HG03103 (cell line): Measurements from ENCODE around the gene PBOV1.

Experiments used
- ATAC-seq: cut with Tn5 transposase; IDR thresholded peaks from one replicate; pipeline ENCODE4 v1.9.1; 2021; ENCODE audit warnings: low read depth; ENCODE audit not compliant: unreplicated experiment

Gene PBOV1

GRCh38 chr6:138206862-138207261, 11.4 kb downstream of the PBOV1 start:
- ATAC-seq, result no peak

DNA sequence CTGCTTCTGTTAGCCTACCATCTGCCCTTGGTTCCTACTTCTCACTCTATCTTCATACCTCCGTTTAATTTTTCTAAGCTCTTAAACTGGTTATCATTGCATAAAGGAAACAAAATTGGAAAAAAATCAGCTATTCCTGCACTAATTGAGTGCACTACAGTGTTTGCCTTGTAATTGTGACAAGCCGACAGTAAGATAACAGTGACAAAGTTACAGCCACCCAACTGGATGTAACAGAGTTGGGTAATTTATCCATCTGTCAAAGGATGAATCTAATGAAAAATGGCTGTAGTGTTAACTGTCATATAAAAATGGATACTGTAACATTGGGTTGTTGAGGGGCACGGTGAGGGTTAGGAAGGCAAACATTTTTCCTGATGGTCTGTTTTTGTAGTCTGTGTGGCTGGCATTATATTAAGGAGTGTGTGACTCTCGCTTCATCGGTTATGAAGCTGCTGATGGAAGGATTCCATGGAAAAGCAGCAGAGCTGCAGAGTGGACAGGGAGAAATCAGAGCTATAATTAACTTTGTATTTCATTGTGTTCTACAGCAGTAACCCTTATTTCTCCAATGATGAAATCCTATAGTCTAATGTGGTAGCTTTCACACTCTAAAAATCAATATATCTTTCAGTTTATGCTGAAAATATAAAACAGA, 12.7 kb downstream of the PBOV1 start:
- ATAC-seq, result no peak

DNA sequence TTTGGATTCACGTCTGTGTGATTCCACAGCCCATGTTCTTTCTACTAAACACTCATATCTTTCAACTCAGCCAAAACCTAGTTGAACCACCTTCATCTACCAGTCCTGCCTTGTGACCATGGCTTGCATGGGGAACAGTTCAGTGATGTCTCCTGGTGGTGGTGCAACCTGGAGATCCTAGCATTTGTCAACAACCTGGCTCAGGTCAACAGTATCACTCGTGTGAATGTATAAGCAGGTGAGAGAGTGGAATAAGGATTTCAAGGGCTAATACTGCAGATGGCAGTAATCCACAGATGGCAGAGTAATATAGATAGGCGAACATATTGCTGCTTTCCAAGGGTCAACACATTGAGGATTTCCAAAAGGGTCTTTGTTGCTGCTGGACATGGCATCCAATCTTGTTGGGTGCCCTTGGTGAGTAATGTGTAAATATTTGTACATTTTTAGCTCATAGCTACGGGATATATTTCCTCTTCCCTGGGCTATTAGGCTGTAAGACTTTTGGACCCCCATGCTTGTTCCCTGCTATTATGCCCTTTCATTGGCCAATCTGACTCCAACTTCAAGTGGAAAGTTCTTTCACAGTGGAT, 13.4 kb downstream of the PBOV1 start:
- ATAC-seq, result no peak

GRCh38 chr6:138204303-138204702, 14.0 kb downstream of the PBOV1 start:
- ATAC-seq, result no peak

DNA sequence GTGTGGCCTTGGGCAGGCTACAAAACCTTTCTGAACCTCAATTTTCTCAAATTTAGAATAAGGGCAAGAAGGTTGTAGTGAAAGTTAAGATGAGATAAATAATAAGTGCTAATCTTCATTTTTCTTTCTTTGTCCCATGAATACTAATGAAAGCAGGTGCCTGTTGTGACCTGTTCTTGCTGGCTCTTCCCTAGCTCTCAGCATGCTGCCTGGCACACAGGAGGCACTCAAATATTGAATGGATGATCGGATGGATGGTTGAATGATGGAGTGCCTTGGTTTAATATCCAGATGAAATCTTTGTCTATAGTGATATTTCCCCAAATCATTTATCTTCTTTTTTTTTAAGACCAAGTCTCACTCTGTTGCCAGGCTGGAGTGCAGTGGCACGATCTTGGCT, 15.0 kb downstream of the PBOV1 start:
- ATAC-seq, result no peak

DNA sequence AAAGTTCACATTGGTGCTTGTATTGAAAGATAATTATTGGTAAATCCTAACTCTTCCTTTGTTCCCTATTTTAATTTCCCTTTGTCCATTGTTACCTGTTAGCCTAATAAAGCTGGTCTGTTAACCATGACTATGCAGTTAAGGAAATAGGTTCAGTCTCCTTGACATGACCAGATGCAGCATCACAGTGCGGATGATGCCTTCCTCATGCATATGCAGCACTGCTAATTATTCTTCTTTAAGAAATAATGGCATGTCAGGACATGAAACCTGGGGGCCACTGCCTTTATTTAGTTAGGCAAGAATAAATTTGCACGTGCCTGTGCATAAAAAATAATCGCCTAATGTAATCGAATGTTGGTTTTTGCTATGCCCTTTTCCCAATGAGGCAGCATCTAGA, 16.5 kb downstream of the PBOV1 start:
- ATAC-seq, result no peak

- ATAC-seq, result no peak
Measured at GRCh38 chr6:138198430-138199091, 19.7 kb downstream of the PBOV1 start.

DNA sequence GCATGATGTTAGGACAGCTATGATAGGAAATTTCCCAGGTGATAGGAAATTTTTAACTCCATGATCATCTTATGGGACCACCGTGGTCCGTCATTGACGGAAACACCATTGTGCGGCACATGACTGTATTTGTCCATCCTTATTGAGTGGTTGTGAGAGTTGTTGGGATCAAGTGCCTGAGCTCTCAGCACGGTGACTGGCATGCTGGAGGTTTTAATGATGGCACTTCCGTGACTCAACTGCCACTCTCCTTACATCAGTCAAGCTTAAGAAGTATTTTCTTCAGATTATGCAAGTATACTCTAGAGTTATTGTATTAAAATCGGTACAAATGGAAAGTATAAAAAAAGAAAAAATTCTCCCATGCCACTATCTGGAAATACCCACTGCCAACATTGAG, 20.7 kb downstream of the PBOV1 start:
- ATAC-seq, result no peak

- no peak for ATAC-seq
Measured at GRCh38 chr6:138196122-138196738, 22.1 kb downstream of the PBOV1 start.

- ATAC-seq, result no peak
Measured at GRCh38 chr6:138194287-138194686, 24.0 kb downstream of the PBOV1 start.

DNA sequence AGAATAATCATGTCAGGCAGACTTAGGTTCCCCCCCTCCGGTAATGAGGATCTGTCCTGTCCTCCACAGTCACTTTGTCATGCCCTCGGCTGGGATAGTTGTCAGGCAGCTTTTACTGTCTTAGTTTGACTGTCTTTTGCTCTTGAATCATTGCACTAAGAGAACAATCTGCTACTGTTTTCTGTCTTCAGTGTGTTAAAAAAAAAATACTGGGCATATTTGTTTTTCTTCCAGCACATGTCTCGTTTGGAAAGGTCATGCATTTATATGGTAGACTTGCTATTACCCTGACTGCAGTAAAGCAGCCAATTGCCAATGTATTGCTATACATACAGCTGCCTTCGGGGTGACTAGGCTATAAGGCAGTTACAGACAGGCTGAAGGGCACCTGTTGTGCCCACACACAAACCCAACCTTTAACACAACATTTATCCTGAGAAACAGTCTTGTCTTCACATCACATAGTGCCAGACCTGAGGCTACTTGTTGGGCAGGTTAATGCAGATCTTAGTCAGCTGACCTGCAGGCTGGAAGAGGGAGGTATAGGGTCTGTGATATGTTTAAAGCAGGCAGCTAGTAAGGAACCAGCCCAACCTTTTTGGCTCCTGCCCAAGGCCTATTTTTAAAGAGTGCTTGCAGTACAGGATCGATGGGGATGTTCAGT, 29.9 kb downstream of the PBOV1 start:
- ATAC-seq, result no peak

DNA sequence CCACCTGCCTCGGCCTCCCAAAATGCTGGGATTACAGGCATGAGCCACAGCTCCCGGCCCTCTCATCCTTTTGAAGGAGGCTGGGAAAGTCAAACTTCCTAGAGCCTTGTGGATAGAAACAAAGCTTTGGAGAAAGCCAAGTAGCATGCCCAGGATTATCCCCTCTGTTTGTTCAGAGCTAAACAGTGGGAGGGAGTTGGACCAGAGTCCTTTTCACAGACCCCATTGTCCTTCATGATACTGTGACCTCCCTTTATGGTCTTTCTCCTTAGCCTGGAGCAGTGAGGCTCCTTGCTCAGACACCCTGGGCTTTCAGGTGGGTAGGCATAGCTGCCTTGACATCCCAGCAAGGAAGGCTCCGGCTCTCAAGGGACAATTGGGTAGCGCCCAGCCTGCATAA, 31.1 kb downstream of the PBOV1 start:
- ATAC-seq, result no peak

DNA sequence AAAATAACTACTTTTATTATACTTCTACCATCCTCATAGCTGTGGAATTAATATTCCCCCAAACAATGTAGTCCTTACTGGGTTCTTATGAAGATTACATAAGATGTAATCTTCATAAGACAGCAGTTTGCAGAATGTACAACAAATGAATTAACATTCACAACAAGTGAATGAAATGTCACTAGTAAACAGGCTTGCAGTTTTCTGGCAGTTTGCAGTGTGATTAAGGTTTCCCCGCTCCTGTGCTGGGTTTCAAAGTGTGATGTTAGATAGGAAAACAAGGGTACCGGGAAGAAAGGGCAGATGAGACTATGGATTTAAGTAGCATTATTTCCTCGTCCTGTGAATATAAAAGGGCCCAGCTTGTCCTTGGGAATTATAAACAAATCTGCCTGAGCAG, 34.1 kb downstream of the PBOV1 start:
- no peak for ATAC-seq

GRCh38 chr6:138183790-138184134, 34.5 kb downstream of the PBOV1 start:
- no peak for ATAC-seq

DNA sequence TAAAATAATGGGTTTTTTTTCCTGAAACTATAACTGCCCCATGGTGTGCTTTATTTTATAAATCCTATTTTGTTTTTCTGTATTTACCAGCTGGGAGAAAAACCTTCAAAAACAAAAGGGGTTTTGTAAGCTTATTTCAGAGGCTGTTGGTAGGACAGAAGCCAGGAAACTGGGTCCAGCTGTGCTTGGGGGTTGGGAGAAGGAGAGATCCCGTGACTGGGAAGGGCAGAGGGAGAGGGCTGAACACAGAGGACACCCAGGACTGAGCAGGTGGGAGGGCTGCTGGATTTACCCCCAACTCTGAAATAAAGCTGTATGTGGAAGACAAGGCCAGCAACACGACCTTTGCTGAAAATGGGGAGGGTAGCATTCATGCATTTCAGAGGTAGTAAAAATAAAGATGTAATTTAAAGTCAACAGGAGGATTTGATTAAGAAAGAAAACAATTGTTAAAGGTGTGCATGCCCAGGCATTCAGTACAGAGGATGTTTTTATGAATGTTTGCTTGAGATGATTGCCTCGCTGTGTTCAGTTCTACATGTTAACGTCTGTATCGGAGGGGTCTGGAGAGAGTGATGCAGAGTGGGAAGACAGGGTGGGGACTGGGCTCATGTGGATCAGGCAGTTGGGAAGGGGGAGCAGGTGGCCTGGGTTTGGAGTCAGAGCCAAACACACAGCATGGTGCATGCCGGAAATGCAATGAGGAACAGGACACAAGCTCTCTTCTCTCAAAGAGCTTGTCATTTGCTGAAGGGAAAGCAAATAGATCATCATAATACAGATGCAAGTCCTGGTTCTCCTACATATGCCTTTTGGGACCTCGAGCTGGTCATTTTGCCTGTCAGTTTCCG, 35.1 kb downstream of the PBOV1 start:
- ATAC-seq, result no peak

DNA sequence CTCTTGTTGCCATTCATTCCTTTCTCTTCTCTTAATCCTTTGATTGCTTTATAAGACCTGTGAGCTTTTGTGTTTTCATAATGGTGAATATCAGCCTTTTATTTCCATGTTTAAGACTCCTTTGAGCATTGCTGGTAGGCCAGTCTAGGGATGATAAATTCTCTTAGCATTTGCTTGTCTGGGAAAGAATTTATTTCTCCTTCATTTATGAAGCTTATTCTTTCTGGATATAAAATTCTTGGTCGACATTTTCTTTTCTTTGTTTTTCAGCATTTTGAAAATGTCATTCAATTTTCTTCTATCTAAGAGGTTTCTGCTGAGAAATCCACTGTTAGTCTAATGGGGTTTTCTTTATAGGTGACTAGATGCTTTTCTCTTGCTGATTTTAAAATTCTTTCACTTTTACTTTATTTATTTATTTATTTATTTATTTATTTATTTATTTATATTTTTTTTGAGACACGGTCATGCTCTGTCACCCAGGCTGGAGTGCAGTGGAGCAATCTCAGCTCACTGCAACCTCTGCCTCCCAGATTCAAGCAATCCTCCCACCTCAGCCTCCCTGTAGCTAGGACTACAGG, 41.5 kb downstream of the PBOV1 start:
- ATAC-seq, result no peak

GRCh38 chr6:138175596-138175995, 42.7 kb downstream of the PBOV1 start:
- ATAC-seq, result no peak
